Chondrocyte (in vitro differentiated cells): ENCODE data around the gene MALRD1. TPM values are rescaled to one million over a fixed set of nuclear protein-coding genes. Genes with fewer than 3 reads are reported as not detected.
A peak's percentile ranks its signal among the peaks of the same experiment; 100 is the strongest.

Experiments used
- DNase-seq: peaks from one replicate; pipeline ENCODE4 v3.0.0; 2021; ENCODE audit warnings: mixed read lengths, low spot score
- H3K27ac Mint-ChIP-seq: one replicate; pipeline ENCODE4 v1.8.0; 2021; ENCODE audit warnings: mild to moderate bottlenecking, moderate library complexity, mixed read lengths; ENCODE audit not compliant: unreplicated experiment
- H3K27me3 Mint-ChIP-seq: 2 replicates; pipeline ENCODE4 v1.8.0; 2021; ENCODE audit warnings: low read depth, mixed read lengths
- H3K36me3 Mint-ChIP-seq: 2 replicates; pipeline ENCODE4 v1.8.0; 2021; ENCODE audit warnings: low read depth, mixed read lengths
- H3K4me1 Mint-ChIP-seq: 2 replicates; pipeline ENCODE4 v1.8.0; 2021; ENCODE audit warnings: low read depth, mild to moderate bottlenecking, mixed read lengths
- H3K4me3 Mint-ChIP-seq: one replicate; pipeline ENCODE4 v1.8.0; 2021; ENCODE audit warnings: mild to moderate bottlenecking, moderate library complexity, mixed read lengths; ENCODE audit not compliant: unreplicated experiment
- H3K9me3 Mint-ChIP-seq: 2 replicates; pipeline ENCODE4 v1.8.0; 2021; ENCODE audit warnings: low read depth, mixed read lengths
- total RNA-seq: library from RNA; stranded (reverse); gene quantifications from 3 replicates; pipeline ENCODE4 v1.2.1, GENCODE V29; 2021
- TF ChIP-seq, protein P1 (sequence below): fragments of 200-600 bp; sonication (generic); IDR thresholded peaks from 2 replicates; pipeline ENCODE4 v1.5.0; 2021; ENCODE audit warnings: antibody characterized with exemption, mild to moderate bottlenecking, moderate library complexity

The MALRD1 gene
- total RNA-seq, 1 donor from 2014 or later = 0.27 TPM

DNA sequence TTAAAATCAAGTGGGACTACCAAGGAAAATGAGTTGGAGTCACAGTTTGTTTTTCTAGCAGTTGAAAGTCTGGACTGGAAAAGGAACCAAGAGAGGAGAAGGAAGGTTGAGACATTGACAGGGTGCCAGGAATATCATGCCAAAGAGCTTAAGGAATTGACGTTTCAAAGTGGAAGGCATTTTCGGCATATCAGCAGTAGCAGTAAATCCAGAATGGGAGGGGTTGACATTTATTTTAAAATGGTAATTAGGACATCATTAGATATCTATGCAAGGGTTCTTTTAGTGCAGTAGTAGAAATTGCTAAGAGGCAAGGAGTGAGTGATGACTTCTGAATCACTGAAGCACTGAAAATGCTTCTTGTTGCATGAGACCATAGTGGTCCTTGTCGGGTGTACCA is 431.8 kb downstream of the MALRD1 start:
- Mint-ChIP-seq H3K4me1 (peaks cover 11% of the 10 kb centered on the region), H3K27ac (no peak overlapping the region), H3K9me3 (no peaks in the 10 kb centered on the region), H3K36me3 (no peaks in the 10 kb centered on the region), H3K4me3 (no peak overlapping the region), H3K27me3 (no peaks in the 10 kb centered on the region)
- TF ChIP-seq, protein P1, sequence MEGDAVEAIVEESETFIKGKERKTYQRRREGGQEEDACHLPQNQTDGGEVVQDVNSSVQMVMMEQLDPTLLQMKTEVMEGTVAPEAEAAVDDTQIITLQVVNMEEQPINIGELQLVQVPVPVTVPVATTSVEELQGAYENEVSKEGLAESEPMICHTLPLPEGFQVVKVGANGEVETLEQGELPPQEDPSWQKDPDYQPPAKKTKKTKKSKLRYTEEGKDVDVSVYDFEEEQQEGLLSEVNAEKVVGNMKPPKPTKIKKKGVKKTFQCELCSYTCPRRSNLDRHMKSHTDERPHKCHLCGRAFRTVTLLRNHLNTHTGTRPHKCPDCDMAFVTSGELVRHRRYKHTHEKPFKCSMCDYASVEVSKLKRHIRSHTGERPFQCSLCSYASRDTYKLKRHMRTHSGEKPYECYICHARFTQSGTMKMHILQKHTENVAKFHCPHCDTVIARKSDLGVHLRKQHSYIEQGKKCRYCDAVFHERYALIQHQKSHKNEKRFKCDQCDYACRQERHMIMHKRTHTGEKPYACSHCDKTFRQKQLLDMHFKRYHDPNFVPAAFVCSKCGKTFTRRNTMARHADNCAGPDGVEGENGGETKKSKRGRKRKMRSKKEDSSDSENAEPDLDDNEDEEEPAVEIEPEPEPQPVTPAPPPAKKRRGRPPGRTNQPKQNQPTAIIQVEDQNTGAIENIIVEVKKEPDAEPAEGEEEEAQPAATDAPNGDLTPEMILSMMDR = no peak
- DNase-seq = no peak

DNA sequence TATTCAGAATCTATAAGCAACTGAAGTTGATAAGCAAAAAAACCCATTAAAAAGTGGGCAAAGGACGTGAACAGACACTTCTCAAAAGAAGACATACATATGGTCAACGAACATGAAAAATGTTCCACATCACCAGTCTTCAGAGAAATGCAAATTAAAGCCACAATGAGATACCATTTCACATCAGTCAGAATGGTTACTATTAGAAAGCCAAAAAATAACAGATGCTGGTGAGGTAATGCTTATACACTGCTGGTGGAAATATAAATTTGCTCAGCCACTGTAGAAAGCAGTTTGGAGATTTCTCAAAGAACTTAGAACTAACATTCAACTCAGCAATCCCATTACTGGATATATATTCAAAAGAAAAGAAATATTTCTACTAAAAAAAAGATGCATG is 434.8 kb downstream of the MALRD1 start:
- no peaks in the 10 kb centered on the region for H3K27me3 Mint-ChIP-seq
- peaks cover 14% of the 10 kb centered on the region for H3K4me1 Mint-ChIP-seq
- DNase-seq = no peak
- no peaks in the 10 kb centered on the region for H3K36me3 Mint-ChIP-seq
- H3K27ac Mint-ChIP-seq = no peak overlapping the region
- no peak overlapping the region for H3K4me3 Mint-ChIP-seq
- TF ChIP-seq, protein P1 = no peak
- no peaks in the 10 kb centered on the region for H3K9me3 Mint-ChIP-seq

DNA sequence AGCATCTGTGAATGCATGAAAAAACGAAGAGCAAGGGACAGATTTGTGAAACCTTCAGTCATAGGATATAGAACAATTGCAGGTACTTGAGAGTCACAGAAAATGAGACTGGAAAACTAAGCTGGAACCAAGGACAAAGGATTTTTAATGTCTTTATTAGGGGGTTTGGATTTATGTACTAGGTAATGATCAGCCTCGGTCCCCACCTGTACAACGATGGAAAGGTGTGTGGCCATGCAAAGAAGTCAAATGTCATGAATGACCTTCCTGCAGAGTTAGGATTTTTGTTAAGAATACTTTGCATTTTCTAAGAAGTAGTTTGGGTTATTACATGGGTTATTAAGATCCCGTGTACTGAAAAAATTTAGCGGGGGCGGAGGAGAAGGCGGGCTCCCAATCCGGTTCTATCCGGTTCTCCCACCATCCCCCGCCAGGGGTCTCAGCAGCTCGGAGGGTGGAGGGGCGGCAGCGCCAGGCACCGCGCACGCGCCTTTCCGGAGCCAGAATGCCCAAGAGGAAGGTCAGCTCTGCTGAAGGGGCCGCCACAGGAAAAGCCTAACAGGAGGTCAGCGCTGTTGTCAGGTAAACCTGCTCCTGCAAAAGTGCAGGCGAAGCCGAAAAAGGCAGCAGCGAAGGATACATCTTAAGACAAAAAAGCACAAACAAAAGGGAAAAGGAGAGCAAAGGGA is 440.1 kb downstream of the MALRD1 start:
- H3K27me3 Mint-ChIP-seq = no peaks in the 10 kb centered on the region
- no peaks in the 10 kb centered on the region for H3K9me3 Mint-ChIP-seq
- TF ChIP-seq, protein P1 = peak; percentile 52
- no peak overlapping the region for H3K27ac Mint-ChIP-seq
- peaks cover 12% of the 10 kb centered on the region for H3K4me1 Mint-ChIP-seq
- H3K36me3 Mint-ChIP-seq = no peaks in the 10 kb centered on the region
- peak overlapping the region; percentile 54 for H3K4me3 Mint-ChIP-seq
- DNase-seq = peak; percentile 79

DNA sequence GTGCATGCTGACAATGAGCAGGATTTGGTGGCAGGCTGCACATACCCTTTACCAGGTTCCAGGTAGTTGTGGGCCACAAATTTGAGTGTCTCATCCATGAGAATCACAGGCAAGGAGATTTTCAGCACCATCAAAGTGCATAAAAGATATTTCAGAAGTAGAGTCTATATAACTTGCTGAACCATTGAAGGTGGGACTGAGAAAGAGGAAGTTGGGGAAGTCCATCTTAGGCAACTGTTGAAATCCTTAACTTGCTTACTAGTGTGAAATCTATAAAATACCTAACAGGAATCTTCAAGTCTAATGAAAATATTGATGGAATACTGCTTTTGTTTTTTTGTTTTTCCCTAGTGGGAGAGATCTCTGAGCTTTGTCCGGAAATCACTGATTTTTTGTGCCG is 442.6 kb downstream of the MALRD1 start:
- no peaks in the 10 kb centered on the region for H3K27me3 Mint-ChIP-seq
- peaks cover 12% of the 10 kb centered on the region for H3K4me1 Mint-ChIP-seq
- no peak overlapping the region for H3K27ac Mint-ChIP-seq
- H3K9me3 Mint-ChIP-seq = peaks cover 6% of the 10 kb centered on the region
- no peak for DNase-seq
- TF ChIP-seq, protein P1 = no peak
- no peaks in the 10 kb centered on the region for H3K36me3 Mint-ChIP-seq
- H3K4me3 Mint-ChIP-seq = no peak overlapping the region

DNA sequence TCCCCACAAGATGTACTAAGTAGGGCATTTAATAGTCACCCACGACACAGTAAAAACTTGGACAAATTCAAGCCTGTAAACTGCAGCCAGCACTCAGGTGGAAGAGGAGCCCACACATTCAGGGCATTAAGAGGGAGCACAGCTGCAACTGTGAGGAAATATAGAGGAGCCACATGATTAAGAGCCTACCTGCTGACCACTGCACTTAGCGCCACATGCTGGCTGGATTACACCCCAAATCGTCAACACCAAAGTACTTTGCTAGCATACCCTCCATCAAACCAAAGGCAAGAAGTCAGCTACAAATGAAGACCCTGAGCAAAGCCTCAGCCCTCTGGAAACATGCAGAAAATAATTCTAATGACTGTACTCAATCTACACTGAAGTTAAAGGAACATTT is 445.3 kb downstream of the MALRD1 start:
- H3K4me1 Mint-ChIP-seq = peaks cover 4% of the 10 kb centered on the region

More for the DNA sequence above, 445.3 kb downstream of the MALRD1 start:
- Mint-ChIP-seq H3K36me3 (no peaks in the 10 kb centered on the region), H3K4me3 (no peak overlapping the region), H3K27me3 (no peaks in the 10 kb centered on the region), H3K9me3 (peaks cover 6% of the 10 kb centered on the region), H3K27ac (no peak overlapping the region)
- TF ChIP-seq, protein P1 = no peak
- DNase-seq = no peak
